ENCODE results near the gene GFRA1.

The GFRA1 gene

GRCh38 chr10:116160271-116160670 lies 112.7 kb downstream of the GFRA1 start:
- no peak overlapping the region for H3K4me3 ChIP-seq (ENCODE audit: control insufficient read depth, low read depth, low read length)
- no peak for TF ChIP-seq CTCF (conservative IDR thresholded peaks at IDR 0.05; ENCODE audit: control insufficient read depth, insufficient read depth, low read depth, low read length)
- no peak for DNase-seq (ENCODE audit: low read depth)

- DNase-seq (ENCODE audit: low read depth), result no peak
- TF ChIP-seq CTCF (conservative IDR thresholded peaks at IDR 0.05; ENCODE audit: control insufficient read depth, insufficient read depth, low read depth, low read length), result no peak
- no peak overlapping the region for H3K4me3 ChIP-seq (ENCODE audit: control insufficient read depth, low read depth, low read length)
Observed at GRCh38 chr10:116159197-116159596, 113.8 kb downstream of the GFRA1 start.

GRCh38 chr10:116158036-116158435 lies 115.0 kb downstream of the GFRA1 start:
- H3K4me3 ChIP-seq (ENCODE audit: control insufficient read depth, low read depth, low read length), result no peak overlapping the region
- no peak for TF ChIP-seq CTCF (conservative IDR thresholded peaks at IDR 0.05; ENCODE audit: control insufficient read depth, insufficient read depth, low read depth, low read length)
- DNase-seq (ENCODE audit: low read depth), result no peak

GRCh38 chr10:116157485-116157884 lies 115.5 kb downstream of the GFRA1 start:
- no peak for DNase-seq (ENCODE audit: low read depth)
- no peak for TF ChIP-seq CTCF (conservative IDR thresholded peaks at IDR 0.05; ENCODE audit: control insufficient read depth, insufficient read depth, low read depth, low read length)
- no peak overlapping the region for H3K4me3 ChIP-seq (ENCODE audit: control insufficient read depth, low read depth, low read length)

DNA sequence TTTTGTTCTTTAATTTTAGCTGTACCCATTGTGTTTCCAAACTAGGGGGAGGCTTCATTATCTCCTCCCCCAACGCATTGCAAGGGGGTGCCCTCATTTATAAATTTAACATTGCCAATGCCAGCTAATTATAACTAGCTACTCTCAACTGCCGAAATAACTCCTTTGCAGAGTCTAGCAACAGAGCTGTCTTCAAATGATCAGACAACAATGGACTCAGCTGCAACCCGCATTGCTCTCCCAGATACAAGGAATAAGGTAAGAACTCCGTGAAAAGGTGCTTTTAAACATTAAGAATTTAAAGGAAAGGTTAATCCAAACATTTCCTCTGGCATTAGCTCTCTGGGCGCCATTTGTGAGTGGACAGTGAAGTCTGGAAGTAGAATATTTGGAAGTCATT lies 116.2 kb downstream of the GFRA1 start:
- no peak overlapping the region for H3K4me3 ChIP-seq (ENCODE audit: control insufficient read depth, low read depth, low read length)
- TF ChIP-seq CTCF (conservative IDR thresholded peaks at IDR 0.05; ENCODE audit: control insufficient read depth, insufficient read depth, low read depth, low read length), result no peak
- no peak for DNase-seq (ENCODE audit: low read depth)

GRCh38 chr10:116155191-116155590 lies 117.8 kb downstream of the GFRA1 start:
- no peak for TF ChIP-seq CTCF (conservative IDR thresholded peaks at IDR 0.05; ENCODE audit: control insufficient read depth, insufficient read depth, low read depth, low read length)

DNA sequence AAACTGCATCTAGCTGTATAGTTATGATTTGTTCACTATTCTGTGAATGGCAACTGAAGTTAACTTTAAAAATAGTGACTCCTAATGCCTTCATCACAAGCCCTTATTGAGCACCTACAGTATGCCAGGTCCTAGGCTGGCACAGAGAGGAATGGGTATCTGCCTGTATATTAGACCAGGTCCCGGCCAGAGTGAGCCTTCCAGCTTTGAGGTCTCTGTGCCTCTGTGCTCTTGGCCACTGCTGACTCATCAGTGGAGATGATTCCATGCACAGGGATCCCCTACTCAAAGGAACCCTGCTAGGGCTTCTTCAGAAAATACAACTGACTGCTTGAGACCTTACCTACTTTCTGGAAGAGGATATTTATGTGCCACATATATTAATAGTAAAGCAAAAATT lies 118.4 kb downstream of the GFRA1 start:
- DNase-seq (ENCODE audit: low read depth), result no peak
- TF ChIP-seq CTCF (conservative IDR thresholded peaks at IDR 0.05; ENCODE audit: control insufficient read depth, insufficient read depth, low read depth, low read length), result no peak
- H3K4me3 ChIP-seq (ENCODE audit: control insufficient read depth, low read depth, low read length), result no peak overlapping the region

More at GRCh38 chr10:116155191-116155590, 117.8 kb downstream of the GFRA1 start:
- no peak overlapping the region for H3K4me3 ChIP-seq (ENCODE audit: control insufficient read depth, low read depth, low read length)
- DNase-seq (ENCODE audit: low read depth), result no peak
